Stimulated activated CD8-positive, alpha-beta memory T cell treated with anti-CD3 and anti-CD28 coated beads, Interleukin-15, amount 100 ng/mL, for 1 hour (primary cell): Measurements from ENCODE around the gene RASA3.
"Not testable (repeated sequence)": the region's sequence is repeated elsewhere in the genome, so short reads cannot be mapped to it uniquely, and the experiment has no call there.

Source experiments
- DNase-seq: peaks from one replicate; pipeline ENCODE4 v3.0.0-alpha.2; 2020; ENCODE audit warnings: low read depth

The RASA3 gene

GRCh38 chr13:114033541-114034315 is 98.7 kb downstream of the RASA3 start:
- DNase-seq: no peak

- no peak for DNase-seq
Measured at GRCh38 chr13:114032126-114032799, 100.2 kb downstream of the RASA3 start.

- no peak for DNase-seq
Measured at GRCh38 chr13:114031631-114032030, 100.8 kb downstream of the RASA3 start.

DNA sequence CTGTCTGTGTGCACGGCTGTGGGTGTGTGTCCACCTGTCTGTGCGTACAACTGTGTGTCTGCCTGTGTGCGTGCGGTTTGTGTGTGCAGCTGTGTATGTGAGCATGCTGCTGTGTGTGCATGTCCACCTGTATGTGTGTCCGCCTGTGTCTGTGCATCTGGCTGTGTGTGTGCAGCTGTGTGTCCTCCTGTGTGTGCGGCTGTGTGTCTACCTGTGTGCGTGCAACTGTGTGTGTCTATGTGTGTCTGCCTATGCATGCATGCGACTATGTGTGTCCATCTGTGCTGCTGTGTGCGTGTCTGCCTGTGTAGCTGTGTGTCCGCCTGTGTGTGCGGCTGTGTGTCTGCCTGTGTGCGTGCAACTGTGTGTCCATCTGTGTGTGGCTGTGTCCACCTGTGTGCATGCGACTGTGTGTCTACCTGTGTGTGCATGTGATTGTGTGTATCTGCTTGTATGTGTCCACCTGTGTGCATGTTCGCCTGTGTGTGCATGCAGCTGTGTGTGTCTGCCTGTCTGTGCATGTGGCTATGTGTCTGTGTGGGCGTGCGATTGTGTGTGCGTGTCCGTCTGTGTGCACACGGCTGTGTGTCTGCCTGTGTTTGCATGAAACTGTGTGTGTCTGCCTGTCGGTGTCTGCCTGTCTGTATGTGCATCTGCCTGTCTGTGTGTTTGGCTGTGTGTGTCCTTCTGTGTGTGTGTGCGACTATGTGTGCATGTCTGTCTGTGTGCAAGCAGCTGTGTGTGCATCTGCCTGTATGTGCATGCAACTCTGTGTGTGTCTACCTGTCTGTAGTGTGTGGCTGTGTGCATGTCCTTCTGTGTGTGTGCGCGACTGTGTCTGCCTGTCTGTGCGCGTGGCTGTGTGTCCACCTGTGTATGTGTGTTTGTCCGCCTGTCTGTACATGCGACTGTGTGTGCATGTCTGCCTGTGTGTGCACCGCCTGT is 101.5 kb downstream of the RASA3 start:
- DNase-seq: no peak

- no peak for DNase-seq
Measured at GRCh38 chr13:114029866-114030625, 102.4 kb downstream of the RASA3 start.

- no peak for DNase-seq
Measured at GRCh38 chr13:114027826-114028225, 104.6 kb downstream of the RASA3 start.

DNA sequence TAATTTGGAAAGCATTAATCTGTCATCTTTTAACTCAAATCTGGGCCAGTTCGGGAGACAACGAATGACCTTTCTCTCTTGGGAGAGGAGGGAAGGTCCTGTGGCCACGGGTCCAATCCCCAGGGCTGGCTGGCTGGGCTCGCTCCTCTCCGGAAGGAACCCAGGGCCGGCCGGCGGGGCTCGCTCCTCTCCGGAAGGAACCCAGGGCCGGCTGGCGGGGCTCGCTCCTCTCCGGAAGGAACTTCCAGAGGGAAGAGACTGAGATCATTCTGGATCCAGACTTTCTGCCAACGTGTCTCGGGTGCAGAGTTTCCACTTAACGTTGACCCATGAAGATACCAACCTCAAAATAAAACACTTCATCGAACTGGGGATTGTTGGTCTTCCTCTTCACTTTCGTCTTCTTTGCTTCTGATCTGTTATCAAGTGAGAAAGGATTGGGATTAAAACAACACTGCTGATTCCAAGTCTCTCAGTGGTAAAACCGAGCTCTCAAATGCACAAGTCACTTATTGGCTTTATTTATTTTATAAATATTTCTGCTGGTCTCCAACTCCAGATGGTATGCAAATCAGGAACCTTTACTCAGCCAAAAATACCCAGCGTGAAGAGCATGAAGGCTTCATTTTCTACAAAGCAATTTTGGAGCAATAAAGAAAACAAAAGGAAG is 105.2 kb downstream of the RASA3 start:
- no peak for DNase-seq

DNA sequence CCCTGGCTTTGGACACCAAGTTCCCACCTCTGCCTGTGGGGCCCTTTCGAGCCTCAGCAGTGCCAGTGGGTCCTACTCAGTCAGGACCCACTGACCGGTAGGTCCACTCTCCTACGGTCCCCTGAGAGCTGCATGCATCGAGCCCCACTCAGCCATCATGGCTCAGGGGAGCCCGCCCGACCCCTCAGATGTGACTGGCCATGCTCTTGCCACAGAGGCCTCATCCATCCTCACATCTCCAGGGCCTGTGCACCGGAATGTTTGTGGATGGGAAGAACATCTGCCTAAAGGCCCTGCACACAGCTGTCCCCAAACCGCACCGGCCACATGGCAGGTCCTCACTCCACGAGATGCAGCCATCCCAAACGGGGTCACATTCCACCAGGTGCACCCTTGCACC is 105.9 kb downstream of the RASA3 start:
- no peak for DNase-seq

DNA sequence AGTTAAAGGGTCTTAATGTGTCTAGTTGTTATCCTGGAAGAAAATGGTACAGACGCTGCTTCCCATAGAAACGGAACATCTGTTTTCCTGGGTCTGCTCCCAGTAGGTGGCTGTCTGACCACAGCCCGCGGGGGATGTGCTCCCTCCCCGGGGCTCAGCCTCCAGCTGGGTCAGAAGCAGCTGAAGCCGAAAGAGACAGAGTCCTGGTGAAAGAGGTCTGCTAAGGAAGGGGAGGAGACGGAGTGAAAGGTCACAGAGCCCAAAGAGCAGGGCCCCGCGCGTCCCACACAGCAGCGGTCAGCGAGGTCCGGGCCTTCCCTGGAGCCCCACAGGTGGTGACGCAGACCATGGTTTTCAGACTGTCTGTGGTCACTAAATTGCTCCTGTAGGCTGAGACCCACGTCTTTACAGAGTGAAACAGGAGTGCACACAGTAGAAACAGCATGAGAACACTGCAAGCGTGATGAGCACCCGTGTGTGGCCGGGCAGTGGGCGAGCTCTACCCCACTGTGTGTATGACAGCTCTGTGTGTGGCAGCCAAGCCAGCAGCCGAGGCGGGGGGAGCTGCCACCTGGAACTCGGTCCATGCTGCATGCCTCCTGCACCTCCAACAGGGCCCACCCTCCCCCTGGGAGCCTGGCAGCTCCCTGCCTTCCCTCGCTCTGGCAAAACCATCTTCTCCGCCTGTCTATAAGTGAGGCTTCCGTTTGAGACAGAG is 106.5 kb downstream of the RASA3 start:
- no peak for DNase-seq

DNA sequence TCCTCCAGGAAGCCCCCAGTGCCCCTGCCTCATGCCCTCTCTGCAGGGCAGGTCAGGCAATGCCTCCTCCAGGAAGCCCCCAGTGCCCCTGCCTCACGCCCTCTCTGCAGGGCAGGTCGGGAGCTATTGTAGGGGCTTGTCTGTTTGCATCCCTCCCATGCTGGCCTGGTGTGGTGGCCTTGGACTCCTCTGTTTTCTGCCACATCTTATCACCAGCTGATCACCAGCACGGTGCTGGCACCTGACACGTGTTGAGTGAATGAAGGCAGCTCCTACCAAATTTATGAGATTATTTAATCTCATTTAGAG is 107.1 kb downstream of the RASA3 start:
- DNase-seq: no peak

- no peak for DNase-seq
Measured at GRCh38 chr13:114024603-114025404, 107.6 kb downstream of the RASA3 start.

DNA sequence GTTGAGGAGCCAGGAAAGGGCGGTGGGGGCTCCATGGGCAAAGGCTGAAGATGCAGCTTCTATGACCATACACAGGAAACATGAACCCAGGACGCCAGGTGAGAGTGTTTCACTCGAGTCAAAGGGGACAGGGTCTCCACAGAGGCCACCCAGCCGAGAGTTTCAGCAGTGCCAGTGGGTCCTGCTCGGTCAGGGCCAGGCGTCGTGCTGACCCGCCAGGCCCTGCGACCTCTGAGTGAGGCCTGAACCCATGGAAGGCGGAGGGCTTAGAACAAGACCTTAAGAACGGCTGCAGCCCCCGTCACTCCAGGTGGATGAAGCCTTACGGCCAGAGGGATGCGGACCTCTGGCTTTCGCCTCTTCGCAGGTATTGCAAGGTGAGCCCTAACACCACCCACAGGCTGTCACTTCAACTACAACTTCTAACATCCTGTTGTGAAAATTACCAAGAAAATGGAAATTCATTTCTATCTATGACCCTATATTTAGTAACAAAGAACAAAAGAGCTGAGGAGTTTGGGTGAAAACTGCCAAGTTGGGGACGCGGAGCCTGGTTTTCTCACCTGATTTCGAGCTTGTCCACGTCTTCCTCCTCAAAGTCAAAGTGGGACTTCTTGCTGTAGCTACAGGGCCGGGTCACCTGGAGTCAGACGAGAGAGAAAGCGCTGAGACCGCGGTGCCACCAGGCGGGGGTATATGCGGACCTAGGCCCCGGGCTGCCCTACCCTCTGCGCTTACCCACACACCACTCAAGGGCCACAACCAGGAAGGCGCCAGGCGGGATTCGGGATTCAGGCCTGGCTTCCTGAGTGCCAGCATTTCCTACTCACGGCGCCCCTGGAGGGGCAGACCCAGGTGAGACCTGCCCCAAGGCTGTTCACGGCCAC is 108.5 kb downstream of the RASA3 start:
- DNase-seq: no peak

- no peak for DNase-seq
Measured at GRCh38 chr13:114022876-114023275, 109.5 kb downstream of the RASA3 start.

- DNase-seq: no peak
Measured at GRCh38 chr13:114022309-114022669, 110.1 kb downstream of the RASA3 start.

- no peak for DNase-seq
Measured at GRCh38 chr13:114021464-114022308, 110.7 kb downstream of the RASA3 start.

DNA sequence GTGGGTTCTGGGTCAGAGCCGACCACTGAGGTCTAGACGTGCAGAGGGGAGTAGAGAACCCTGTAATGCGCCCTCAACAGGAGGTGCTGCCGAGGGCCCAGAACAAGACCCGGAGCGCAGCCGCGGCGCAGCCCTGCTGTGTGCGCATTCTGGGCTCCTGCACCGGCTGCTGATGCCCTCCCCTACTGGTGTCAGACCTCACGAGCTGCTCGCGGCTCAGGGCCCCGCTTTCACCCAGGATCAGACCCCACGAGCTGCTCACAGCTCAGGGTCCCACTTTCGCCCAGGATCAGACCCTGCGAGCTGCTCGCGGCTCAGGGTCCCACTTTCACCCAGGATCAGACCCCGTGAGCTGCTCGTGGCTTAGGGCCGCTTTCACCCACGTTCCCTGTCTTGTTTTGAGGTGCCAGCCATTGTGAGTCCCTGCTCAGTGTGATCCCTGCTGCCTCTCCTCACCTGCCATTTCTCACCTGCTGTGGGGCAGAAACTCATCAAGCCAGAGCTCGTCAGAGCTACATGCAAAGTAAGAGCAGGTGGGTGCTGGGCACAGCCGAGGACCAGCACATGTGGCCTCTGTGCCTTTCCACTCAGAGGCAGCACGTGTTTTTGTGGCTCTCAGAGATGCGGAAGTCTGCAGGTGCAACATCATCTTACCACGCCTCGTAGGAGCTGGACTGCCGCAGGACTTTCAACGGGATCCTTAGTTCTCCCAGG is 111.5 kb downstream of the RASA3 start:
- DNase-seq: no peak

DNA sequence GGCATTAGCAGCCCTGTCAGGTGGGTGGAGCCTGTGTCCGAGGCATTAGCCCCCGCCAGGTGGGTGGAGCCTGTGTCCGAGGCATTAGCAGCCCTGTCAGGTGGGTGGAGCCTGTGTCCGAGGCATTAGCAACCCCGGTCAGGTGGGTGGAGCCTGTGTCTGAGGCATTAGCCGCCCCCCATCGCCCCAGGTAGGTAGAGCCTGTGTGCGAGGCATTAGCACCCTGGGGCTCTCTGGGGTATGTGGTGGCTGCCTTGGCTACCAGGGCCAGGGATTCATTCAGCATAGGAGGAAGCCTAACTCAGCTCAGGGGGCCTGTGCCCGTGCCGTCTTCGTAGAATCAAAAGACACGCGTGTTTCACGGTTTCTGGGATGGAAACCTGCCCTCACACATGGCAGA is 112.3 kb downstream of the RASA3 start:
- DNase-seq: not testable (repeated sequence)
